Liver (tissue), 3 donors: ENCODE results near the gene ACTR10.

ENCODE experiments used
- GABPA ChIP-seq, 2 donors: IDR thresholded peaks in 1 of 2; conservative IDR thresholded peaks in 1 of 2; 2 replicates each; pipeline ENCODE4 v1.6.1; 2016; ENCODE audit warnings: antibody characterized with exemption in 2 of 2, mild to moderate bottlenecking in 1 of 2, moderate library complexity in 1 of 2
- RAD21 ChIP-seq, 2 donors: IDR thresholded peaks; 2 replicates each; pipeline ENCODE4 v1.6.1; 2016; ENCODE audit warnings: antibody characterized with exemption in 2 of 2, mild to moderate bottlenecking in 2 of 2
- SP1 ChIP-seq: IDR thresholded peaks from 2 replicates; pipeline ENCODE4 v1.6.1; 2018; ENCODE audit warnings: antibody characterized with exemption, mild to moderate bottlenecking
- TF ChIP-seq, protein P1 (sequence below): fragments of 150-350 bp; IDR thresholded peaks from 2 replicates; pipeline ENCODE4 v1.5.1; 2017; ENCODE audit warnings: improper control_type of control experiment, low read depth, low read length; ENCODE audit not compliant: missing input control
- donor health status: healthy.
- donor health status: healthy.

DNA sequence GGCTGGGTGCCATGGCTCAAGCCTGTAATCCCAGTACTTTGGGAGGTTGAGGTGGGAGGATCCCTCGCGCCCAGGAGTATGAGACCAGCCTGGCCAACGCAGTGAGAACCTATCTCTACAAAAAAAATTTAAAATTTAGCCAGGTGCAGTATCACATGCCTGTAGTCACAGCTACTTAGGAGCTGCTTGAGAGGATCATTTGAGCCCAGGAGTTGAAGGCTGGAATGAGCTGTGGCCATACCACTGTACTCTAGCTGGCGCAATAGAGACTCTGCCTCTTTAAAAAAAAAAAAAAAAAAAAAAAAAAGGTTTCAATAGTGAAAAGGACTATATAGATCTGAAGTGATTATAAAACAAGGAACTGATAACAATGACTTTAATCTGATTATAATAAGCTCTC lies 58.2 kb downstream of the ACTR10 start:
- no peak for TF ChIP-seq RAD21 (IDR thresholded peaks at IDR 0.05)
- TF ChIP-seq SP1: no peak
- TF ChIP-seq, protein P1, sequence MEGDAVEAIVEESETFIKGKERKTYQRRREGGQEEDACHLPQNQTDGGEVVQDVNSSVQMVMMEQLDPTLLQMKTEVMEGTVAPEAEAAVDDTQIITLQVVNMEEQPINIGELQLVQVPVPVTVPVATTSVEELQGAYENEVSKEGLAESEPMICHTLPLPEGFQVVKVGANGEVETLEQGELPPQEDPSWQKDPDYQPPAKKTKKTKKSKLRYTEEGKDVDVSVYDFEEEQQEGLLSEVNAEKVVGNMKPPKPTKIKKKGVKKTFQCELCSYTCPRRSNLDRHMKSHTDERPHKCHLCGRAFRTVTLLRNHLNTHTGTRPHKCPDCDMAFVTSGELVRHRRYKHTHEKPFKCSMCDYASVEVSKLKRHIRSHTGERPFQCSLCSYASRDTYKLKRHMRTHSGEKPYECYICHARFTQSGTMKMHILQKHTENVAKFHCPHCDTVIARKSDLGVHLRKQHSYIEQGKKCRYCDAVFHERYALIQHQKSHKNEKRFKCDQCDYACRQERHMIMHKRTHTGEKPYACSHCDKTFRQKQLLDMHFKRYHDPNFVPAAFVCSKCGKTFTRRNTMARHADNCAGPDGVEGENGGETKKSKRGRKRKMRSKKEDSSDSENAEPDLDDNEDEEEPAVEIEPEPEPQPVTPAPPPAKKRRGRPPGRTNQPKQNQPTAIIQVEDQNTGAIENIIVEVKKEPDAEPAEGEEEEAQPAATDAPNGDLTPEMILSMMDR: no peak
- no peak for TF ChIP-seq GABPA (IDR thresholded peaks at IDR 0.05 in 1 of 2, conservative IDR thresholded peaks at IDR 0.05 in 1 of 2)
